Naive thymus-derived CD4-positive, alpha-beta T cell (primary cell): ENCODE measurements around the gene KLHL13. TPM values are rescaled to one million over a fixed set of nuclear protein-coding genes. Genes with fewer than 3 reads are reported as not detected.
"Not testable (repeated sequence)": the region's sequence is repeated elsewhere in the genome, so short reads cannot be mapped to it uniquely, and the experiment has no call there.

Source experiments
- ATAC-seq: fragments of 150-1000 bp; cut with Tn5 transposase; 2 replicates; pipeline ENCODE4 v1.10.0; 2021; ENCODE audit warnings: mild to moderate bottlenecking, moderate library complexity
- CTCF ChIA-PET: fragments of 350-600 bp; sonication (Branson Sonifier 250); formaldehyde crosslinking; loops from one replicate; lab custom pipeline; 2021; ENCODE audit warnings: antibody characterized with exemption; lab: Charles Lee
- POLR2A ChIA-PET: fragments of 350-600 bp; sonication (Branson Sonifier 250); formaldehyde crosslinking; loops from one replicate; lab custom pipeline; 2021; ENCODE audit warnings: antibody characterized with exemption, inconsistent platforms; lab: Charles Lee
- DNase-seq, 9 donors: peaks; one replicate each; pipeline versions ENCODE4 v3.0.0 to v3.0.0-alpha.2; 2020 to 2022; ENCODE audit warnings: mixed read lengths in 1 of 9
- H3K27ac ChIP-seq: one replicate; pipeline ENCODE4 v1.7.0; 2013; ENCODE audit warnings: mild to moderate bottlenecking, low read depth, low read length, moderate library complexity
- H3K27me3 ChIP-seq, 2 donors: one replicate each; pipeline ENCODE4 v1.7.0; 2013; ENCODE audit warnings: low read length in 2 of 2, mild to moderate bottlenecking in 2 of 2, moderate library complexity in 2 of 2; ENCODE audit not compliant: control insufficient read depth in 2 of 2, insufficient read depth in 2 of 2
- H3K36me3 ChIP-seq, 3 experiments: 1 replicate in 2 of 3; 2 replicates in 1 of 3; pipeline ENCODE4 v1.7.0; 2013; ENCODE audit warnings: low read length in 3 of 3, mild to moderate bottlenecking in 3 of 3, moderate library complexity in 1 of 3; ENCODE audit not compliant: insufficient read depth in 3 of 3, control insufficient read depth in 2 of 3
- H3K4me1 ChIP-seq, 2 donors: one replicate each; pipeline ENCODE4 v1.7.0; 2013; ENCODE audit warnings: low read length in 2 of 2, mild to moderate bottlenecking in 2 of 2, moderate library complexity in 1 of 2; ENCODE audit not compliant: control insufficient read depth in 2 of 2, insufficient read depth in 2 of 2
- H3K4me3 ChIP-seq: 2 replicates; pipeline ENCODE4 v1.7.0; 2013; ENCODE audit warnings: mild to moderate bottlenecking, low read length
- H3K9me3 ChIP-seq, 3 experiments: 1 replicate in 2 of 3; 2 replicates in 1 of 3; pipeline ENCODE4 v1.7.0; 2013; ENCODE audit warnings: low read length in 3 of 3; ENCODE audit not compliant: control insufficient read depth in 2 of 3
- H3K27ac Mint-ChIP-seq, 9 donors: one replicate each; pipeline ENCODE4 v1.8.0; 2020 to 2022; ENCODE audit warnings: mixed read lengths in 9 of 9, mild to moderate bottlenecking in 8 of 9, moderate library complexity in 5 of 9, inconsistent platforms in 2 of 9
- H3K27me3 Mint-ChIP-seq, 5 donors: one replicate each; pipeline ENCODE4 v1.8.0; 2021 to 2022; ENCODE audit warnings: mixed read lengths in 5 of 5, mild to moderate bottlenecking in 1 of 5
- H3K36me3 Mint-ChIP-seq, 5 donors: one replicate each; pipeline ENCODE4 v1.8.0; 2020 to 2022; ENCODE audit warnings: mixed read lengths in 5 of 5, mild to moderate bottlenecking in 3 of 5, inconsistent platforms in 1 of 5
- H3K4me1 Mint-ChIP-seq, 7 donors: one replicate each; pipeline ENCODE4 v1.8.0; 2020 to 2022; ENCODE audit warnings: mixed read lengths in 7 of 7, mild to moderate bottlenecking in 3 of 7, inconsistent platforms in 1 of 7
- H3K4me3 Mint-ChIP-seq, 10 donors: one replicate each; pipeline ENCODE4 v1.8.0; 2020 to 2022; ENCODE audit warnings: mild to moderate bottlenecking in 10 of 10, mixed read lengths in 10 of 10, moderate library complexity in 6 of 10, inconsistent platforms in 2 of 10
- H3K9me3 Mint-ChIP-seq, 11 donors: one replicate each; pipeline ENCODE4 v1.8.0; 2020 to 2022; ENCODE audit warnings: mixed read lengths in 11 of 11, mild to moderate bottlenecking in 4 of 11, inconsistent platforms in 1 of 11, moderate library complexity in 1 of 11
- intact Hi-C, 2 donors: fragments of 100-400 bp; cut with micrococcal nuclease; formaldehyde crosslinking; loops; one replicate each; pipeline ENCODE4 v1.15.1; 2023
- polyA plus RNA-seq, 2 donors: library from polyadenylated mRNA; unstranded; fragments of 300-500 nt; fragmentation: Illumina TruSeq; gene quantifications; one replicate each; pipeline ENCODE4 v1.2.3, GENCODE V29; 2021
- total RNA-seq, 6 experiments: library from RNA in 5 of 6; stranded (reverse) in 5 of 6; gene quantifications; 1 replicate in 5 of 6; 2 replicates in 1 of 6; pipeline ENCODE4 v1.2.3 and lab custom pipeline; 2021 to 2026

Gene KLHL13
- total and polyA plus RNA-seq, 7 experiments from 2014 or later = 0.34 to 2.2 (median 1.1) TPM; not detected in 1

DNA sequence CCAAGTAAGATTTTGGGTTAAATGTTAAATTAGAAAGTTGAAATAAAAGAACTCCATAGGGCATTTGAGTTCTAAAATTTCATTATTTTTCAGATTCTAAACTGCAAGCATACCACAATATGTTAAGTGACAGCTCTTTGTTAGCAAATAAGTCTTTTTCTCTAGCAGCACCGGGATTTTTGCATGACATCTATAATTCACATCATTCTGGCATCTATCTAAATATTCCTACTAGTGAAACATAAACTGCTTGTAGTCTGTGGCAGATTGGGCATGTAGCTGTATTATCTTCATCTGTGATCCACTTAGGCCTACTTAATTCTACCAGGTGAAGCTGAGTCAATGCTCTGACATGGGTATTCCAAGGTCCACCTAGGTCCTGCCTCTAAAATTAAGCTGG is 32.1 kb upstream of the KLHL13 start:
- H3K4me1 ChIP-seq = no peaks in the 10 kb centered on the region
- ChIA-PET CTCF (no interaction called here), POLR2A (no interaction called here)
- intact Hi-C loops = no loop called here
- H3K27ac ChIP-seq = no peak overlapping the region
- Mint-ChIP-seq H3K4me1 (peaks cover 0 to 3% (median 0%) of the 10 kb centered on the region in 7 donors), H3K9me3 (peaks cover 0 to 2% (median 0%) of the 10 kb centered on the region in 11 donors), H3K27ac (no peak overlapping the region), H3K36me3 (no peaks in the 10 kb centered on the region), H3K4me3 (no peak overlapping the region), H3K27me3 (no peaks in the 10 kb centered on the region)
- no peaks in the 10 kb centered on the region for H3K9me3 ChIP-seq
- DNase-seq (no peak), ATAC-seq (no peak)
- no peaks in the 10 kb centered on the region for H3K36me3 ChIP-seq
- H3K27me3 ChIP-seq = no peaks in the 10 kb centered on the region
- H3K4me3 ChIP-seq = no peak overlapping the region

DNA sequence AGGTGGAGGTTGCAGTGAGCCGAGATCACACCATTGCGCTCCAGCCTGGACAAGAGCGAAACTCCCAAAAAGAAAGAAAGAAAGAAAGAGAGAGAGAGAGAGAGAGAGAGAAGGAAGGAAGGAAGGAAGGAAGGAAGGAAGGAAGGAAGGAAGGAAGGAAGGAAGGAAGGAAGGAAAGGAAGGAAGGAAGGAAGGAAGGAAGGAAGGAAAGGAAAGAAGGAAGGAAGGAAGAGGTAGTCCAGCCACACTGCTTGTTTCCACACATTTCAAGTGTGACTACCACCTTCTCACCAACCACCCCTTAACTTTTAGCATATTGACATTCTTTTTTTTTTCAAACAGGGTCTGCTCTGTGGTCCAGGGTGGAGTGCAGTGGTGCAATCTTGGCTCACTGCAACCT is 31.2 kb upstream of the KLHL13 start:
- H3K4me3 Mint-ChIP-seq, H3K27ac ChIP-seq, POLR2A ChIA-PET, H3K9me3 Mint-ChIP-seq, H3K27me3 Mint-ChIP-seq, H3K27me3 ChIP-seq, CTCF ChIA-PET, H3K27ac Mint-ChIP-seq, H3K36me3 Mint-ChIP-seq, H3K4me1 ChIP-seq, H3K9me3 ChIP-seq, intact Hi-C loops, H3K4me1 Mint-ChIP-seq, H3K4me3 ChIP-seq, H3K36me3 ChIP-seq, ATAC-seq, DNase-seq: not testable (repeated sequence)

DNA sequence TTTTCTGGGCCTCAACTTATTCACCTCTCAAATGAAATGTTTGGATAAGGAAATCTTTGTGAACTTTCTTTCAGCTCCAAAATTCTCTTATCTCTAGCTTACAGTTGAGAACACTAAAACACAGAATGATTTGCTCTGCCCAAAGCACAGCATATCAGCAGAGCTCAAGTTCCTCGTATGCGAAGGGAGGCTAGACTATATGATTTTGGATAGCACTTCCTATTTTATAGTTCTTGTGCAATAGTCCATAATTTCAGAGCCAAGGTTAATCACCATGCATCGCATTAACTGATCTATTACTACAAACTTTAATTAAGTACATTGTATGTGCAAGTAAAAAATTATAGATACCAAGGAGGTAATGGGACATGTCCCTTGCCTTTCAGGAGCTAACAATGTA is 27.0 kb upstream of the KLHL13 start:
- Mint-ChIP-seq H3K4me3 (no peak overlapping the region), H3K27me3 (peaks cover 0 to 3% (median 0%) of the 10 kb centered on the region in 5 donors), H3K36me3 (no peaks in the 10 kb centered on the region), H3K27ac (no peak overlapping the region), H3K9me3 (peaks cover 0 to 2% (median 0%) of the 10 kb centered on the region in 11 donors), H3K4me1 (no peaks in the 10 kb centered on the region)
- no peak overlapping the region for H3K27ac ChIP-seq
- no peaks in the 10 kb centered on the region for H3K36me3 ChIP-seq
- POLR2A ChIA-PET = no interaction called here
- DNase-seq (no peak), ATAC-seq (no peak)
- H3K9me3 ChIP-seq = no peaks in the 10 kb centered on the region
- no peaks in the 10 kb centered on the region for H3K27me3 ChIP-seq
- CTCF ChIA-PET = no interaction called here
- intact Hi-C loops = no loop called here
- no peak overlapping the region for H3K4me3 ChIP-seq
- H3K4me1 ChIP-seq = no peaks in the 10 kb centered on the region

DNA sequence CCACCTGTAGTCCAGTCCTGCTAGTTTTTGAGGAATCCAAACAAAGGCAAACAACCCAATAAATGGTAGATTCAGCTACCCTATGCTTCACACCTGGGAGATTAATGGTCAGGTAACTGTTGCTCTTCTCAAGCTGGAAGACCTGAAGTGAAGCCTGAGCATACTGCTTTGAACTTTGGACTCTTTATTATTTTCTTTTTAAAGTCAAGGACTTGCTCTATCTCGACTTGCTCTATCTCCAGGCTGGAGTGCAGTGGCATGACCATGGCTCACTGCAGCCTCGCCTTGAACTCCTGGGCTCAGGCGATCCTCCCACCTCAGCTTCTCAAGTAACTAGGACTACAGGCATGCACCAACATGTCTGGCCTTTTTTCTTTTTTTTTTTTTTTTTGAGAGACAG is 14.7 kb upstream of the KLHL13 start:
- no peaks in the 10 kb centered on the region for H3K36me3 Mint-ChIP-seq
- no peaks in the 10 kb centered on the region for H3K27me3 Mint-ChIP-seq
- Histone ChIP-seq H3K27me3 (no peaks in the 10 kb centered on the region), H3K9me3 (no peaks in the 10 kb centered on the region), H3K27ac (no peak overlapping the region), H3K4me3 (no peak overlapping the region), H3K36me3 (no peaks in the 10 kb centered on the region), H3K4me1 (no peaks in the 10 kb centered on the region)
- no peaks in the 10 kb centered on the region for H3K9me3 Mint-ChIP-seq
- intact Hi-C loops = no loop called here
- ATAC-seq = no peak
- no peak overlapping the region for H3K4me3 Mint-ChIP-seq
- no peak overlapping the region for H3K27ac Mint-ChIP-seq
- POLR2A ChIA-PET = no interaction called here
- no peak for DNase-seq
- peaks cover 0 to 2% (median under 1%) of the 10 kb centered on the region in 7 donors for H3K4me1 Mint-ChIP-seq
- CTCF ChIA-PET = no interaction called here

DNA sequence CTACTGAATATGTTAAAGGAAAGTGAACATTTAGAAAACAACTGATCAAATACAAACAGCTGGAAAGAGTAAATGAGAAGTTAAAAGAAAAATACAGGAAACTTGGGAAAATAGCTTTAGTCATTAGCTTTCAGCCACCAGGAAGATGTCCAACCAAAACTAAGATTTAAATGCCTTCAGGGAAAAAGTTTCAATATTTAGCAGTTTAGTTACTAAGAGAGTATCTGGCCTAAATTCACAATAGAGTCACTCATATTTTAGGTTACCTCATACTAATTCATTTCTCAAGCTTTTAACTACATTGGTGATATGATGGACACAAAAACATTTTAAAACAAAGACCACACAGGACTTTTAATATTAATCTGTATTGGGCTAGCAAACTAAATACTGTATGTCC is 13.1 kb upstream of the KLHL13 start:
- Mint-ChIP-seq H3K27me3 (no peaks in the 10 kb centered on the region), H3K4me3 (no peak overlapping the region), H3K27ac (no peak overlapping the region), H3K4me1 (peaks cover 0 to 6% (median 4%) of the 10 kb centered on the region in 7 donors), H3K9me3 (no peaks in the 10 kb centered on the region), H3K36me3 (no peaks in the 10 kb centered on the region)
- no peak overlapping the region for H3K27ac ChIP-seq
- intact Hi-C loops = no loop called here
- ChIA-PET POLR2A (no interaction called here), CTCF (no interaction called here)
- H3K9me3 ChIP-seq = no peaks in the 10 kb centered on the region
- ATAC-seq (no peak), DNase-seq (no peak)
- H3K36me3 ChIP-seq = no peaks in the 10 kb centered on the region
- no peak overlapping the region for H3K4me3 ChIP-seq
- no peaks in the 10 kb centered on the region for H3K4me1 ChIP-seq
- H3K27me3 ChIP-seq = no peaks in the 10 kb centered on the region

DNA sequence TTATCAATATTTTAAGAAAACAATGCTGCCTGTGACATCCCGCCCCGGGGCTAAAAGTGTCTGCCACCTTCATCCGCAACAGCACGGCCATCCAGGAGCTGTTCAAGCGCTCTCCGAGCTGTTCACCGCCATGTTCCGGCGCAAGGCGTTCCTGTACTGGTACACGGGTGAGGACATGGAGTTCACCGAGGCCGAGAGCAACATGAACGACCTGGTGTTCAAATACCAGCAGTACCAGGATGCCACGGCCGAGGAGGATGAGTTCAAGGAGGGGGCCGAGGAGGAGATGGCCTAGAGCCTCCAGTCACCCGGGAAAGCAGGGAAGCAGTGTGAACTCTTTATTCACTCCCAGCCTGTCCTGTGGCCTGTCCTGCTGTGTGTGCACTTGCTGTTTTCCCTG is 12.1 kb upstream of the KLHL13 start:
- DNase-seq = no peak
- Mint-ChIP-seq H3K4me1 (peaks cover 0 to 6% (median 4%) of the 10 kb centered on the region in 7 donors), H3K9me3 (no peaks in the 10 kb centered on the region), H3K4me3 (no peak overlapping the region), H3K27me3 (no peaks in the 10 kb centered on the region), H3K27ac (no peak overlapping the region), H3K36me3 (no peaks in the 10 kb centered on the region)
- Histone ChIP-seq H3K9me3 (no peaks in the 10 kb centered on the region), H3K27me3 (no peaks in the 10 kb centered on the region), H3K36me3 (no peaks in the 10 kb centered on the region), H3K4me3 (no peak overlapping the region), H3K4me1 (no peaks in the 10 kb centered on the region), H3K27ac (no peak overlapping the region)
- intact Hi-C loops = no loop called here
- no peak for ATAC-seq
- POLR2A ChIA-PET = no interaction called here
- CTCF ChIA-PET = no interaction called here

GRCh38 chrX:118126286-118126685 is 9.7 kb upstream of the KLHL13 start:
- peaks cover 0 to 6% (median 4%) of the 10 kb centered on the region in 7 donors for H3K4me1 Mint-ChIP-seq
- no peaks in the 10 kb centered on the region for H3K9me3 Mint-ChIP-seq
- H3K36me3 Mint-ChIP-seq = no peaks in the 10 kb centered on the region
- Histone ChIP-seq H3K4me3 (no peak overlapping the region), H3K36me3 (no peaks in the 10 kb centered on the region), H3K27me3 (no peaks in the 10 kb centered on the region), H3K9me3 (no peaks in the 10 kb centered on the region), H3K4me1 (no peaks in the 10 kb centered on the region), H3K27ac (no peak overlapping the region)
- CTCF ChIA-PET = no interaction called here
- DNase-seq (no peak), ATAC-seq (no peak)
- H3K27ac Mint-ChIP-seq = no peak overlapping the region
- POLR2A ChIA-PET = no interaction called here
- intact Hi-C loops = no loop called here
- H3K4me3 Mint-ChIP-seq = peak overlapping the region in 1 of 10 donors; percentile 18
- peaks cover 0 to under 1% (median 0%) of the 10 kb centered on the region in 5 donors for H3K27me3 Mint-ChIP-seq
